ENCODE measurements around the gene TTC39C. TPM values are rescaled to one million over a fixed set of nuclear protein-coding genes. Genes with fewer than 3 reads are reported as not detected.

The TTC39C gene
- total RNA-seq, 2 donors from 2014 or later = 8.8 to 9.5 TPM

GRCh38 chr18:24010673-24011072, 3.9 kb upstream of the TTC39C start:
- intact Hi-C loops (cut with DNase I) = no loop called here

GRCh38 chr18:24011123-24011917, 3.2 kb upstream of the TTC39C start:
- H3K36me3 ChIP-seq = no peaks in the 10 kb centered on the region
- no peak for TF ChIP-seq CTCF (IDR thresholded peaks at IDR 0.05)
- H3K27ac ChIP-seq = no peak overlapping the region
- peaks cover 9% of the 10 kb centered on the region for H3K4me1 ChIP-seq
- DNase-seq = no peak
- intact Hi-C loops (cut with DNase I) = no loop called here
- H3K4me3 ChIP-seq = no peak overlapping the region
- no peaks in the 10 kb centered on the region for H3K9me3 ChIP-seq
- H3K27me3 ChIP-seq = no peaks in the 10 kb centered on the region
- no peak overlapping the region for H3K9ac ChIP-seq (ENCODE audit: low read depth in 2 of 2, low read length in 2 of 2)

More at GRCh38 chr18:24010673-24011072, 3.9 kb upstream of the TTC39C start:
- TF ChIP-seq CTCF (IDR thresholded peaks at IDR 0.05) = no peak
- Histone ChIP-seq H3K9me3 (no peaks in the 10 kb centered on the region), H3K27me3 (no peaks in the 10 kb centered on the region), H3K27ac (no peak overlapping the region), H3K36me3 (no peaks in the 10 kb centered on the region), H3K4me3 (no peak overlapping the region), H3K4me1 (peaks cover 9% of the 10 kb centered on the region), H3K9ac (ENCODE audit: low read depth in 2 of 2, low read length in 2 of 2) (no peak overlapping the region)
- no peak for DNase-seq

- Histone ChIP-seq H3K9ac (ENCODE audit: low read depth in 2 of 2, low read length in 2 of 2) (no peak overlapping the region), H3K36me3 (no peaks in the 10 kb centered on the region), H3K4me1 (peaks cover 9% of the 10 kb centered on the region), H3K27me3 (no peaks in the 10 kb centered on the region), H3K27ac (no peak overlapping the region), H3K4me3 (no peak overlapping the region), H3K9me3 (no peaks in the 10 kb centered on the region)
- TF ChIP-seq CTCF (IDR thresholded peaks at IDR 0.05) = no peak
- no peak for DNase-seq
- intact Hi-C loops (cut with DNase I) = no loop called here
These were observed 1.5 kb upstream of the TTC39C start for GRCh38 chr18:24013051-24013450.

- Histone ChIP-seq H3K27me3 (no peaks in the 10 kb centered on the region), H3K9ac (ENCODE audit: low read depth in 2 of 2, low read length in 2 of 2) (peak overlapping the region; percentile 65 to 81), H3K27ac (peak overlapping the region; percentile 69), H3K9me3 (no peaks in the 10 kb centered on the region), H3K36me3 (no peaks in the 10 kb centered on the region), H3K4me1 (peaks cover 9% of the 10 kb centered on the region), H3K4me3 (peak overlapping the region; percentile 76)
- DNase-seq = peak; percentile 56
- no peak for TF ChIP-seq CTCF (IDR thresholded peaks at IDR 0.05)
- intact Hi-C loops (cut with DNase I) = no loop called here
These were observed 558 bp downstream of the TTC39C start for GRCh38 chr18:24014986-24015638.

GRCh38 chr18:24015639-24016631, 1.4 kb downstream of the TTC39C start:
- H3K27me3 ChIP-seq = no peaks in the 10 kb centered on the region
- no peak for DNase-seq
- no peaks in the 10 kb centered on the region for H3K9me3 ChIP-seq
- no peak overlapping the region for H3K27ac ChIP-seq
- H3K9ac ChIP-seq (ENCODE audit: low read depth in 2 of 2, low read length in 2 of 2) = peak overlapping the region in 1 of 2 donors; percentile 65
- intact Hi-C loops (cut with DNase I) = no loop called here
- no peak for TF ChIP-seq CTCF (IDR thresholded peaks at IDR 0.05)
- H3K4me1 ChIP-seq = peaks cover 9% of the 10 kb centered on the region
- H3K36me3 ChIP-seq = no peaks in the 10 kb centered on the region
- peak overlapping the region; percentile 76 for H3K4me3 ChIP-seq

All from colonic mucosa (tissue), 4 donors.